ENCODE results near the gene TCIRG1.

Gene TCIRG1

DNA sequence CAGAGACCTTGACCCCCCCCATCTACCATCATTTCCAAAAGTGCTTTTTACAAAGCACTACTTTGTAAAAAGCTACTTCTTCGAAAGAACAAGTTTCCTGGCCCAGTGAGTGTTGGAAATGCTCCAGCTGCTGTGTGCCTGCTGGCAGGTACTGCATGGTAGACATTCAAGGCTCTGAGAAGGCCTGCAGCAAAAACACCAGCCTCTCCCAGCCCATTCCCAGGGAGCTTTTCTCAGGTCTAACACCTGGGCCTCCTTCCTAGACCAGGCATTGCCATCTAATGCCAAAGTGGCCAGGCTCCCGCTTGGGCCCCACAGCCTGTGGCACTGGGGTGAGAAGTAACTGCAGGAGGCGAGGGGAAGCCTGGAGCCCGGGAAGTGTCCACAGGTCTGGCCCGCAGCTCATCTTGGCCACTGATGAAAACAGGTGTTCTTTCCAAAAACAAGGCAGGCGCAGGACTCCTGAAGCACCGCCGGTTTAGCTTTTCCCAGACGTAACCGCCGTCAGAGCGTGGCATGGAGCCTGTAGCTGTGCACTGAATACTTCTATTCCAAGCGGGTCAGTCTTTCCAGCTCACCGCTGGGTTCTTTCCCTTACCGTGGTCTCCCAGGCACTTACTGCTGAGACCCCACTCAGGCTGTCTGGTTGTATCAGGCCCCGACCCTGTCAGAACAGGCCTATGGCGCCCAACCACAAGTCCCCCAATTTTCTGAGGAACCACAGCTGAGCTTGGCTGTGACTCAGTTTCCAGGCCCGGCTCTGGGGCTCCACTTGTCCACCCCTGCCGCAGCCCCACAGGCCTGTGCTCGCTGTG lies 1.2 kb upstream of the TCIRG1 start:
- DNase-seq = no peak

- no peak for DNase-seq
These were observed 553 bp upstream of the TCIRG1 start for GRCh38 chr11:68038226-68038717.

- no peak for DNase-seq
These were observed 781 bp downstream of the TCIRG1 start for GRCh38 chr11:68039526-68040086.

DNA sequence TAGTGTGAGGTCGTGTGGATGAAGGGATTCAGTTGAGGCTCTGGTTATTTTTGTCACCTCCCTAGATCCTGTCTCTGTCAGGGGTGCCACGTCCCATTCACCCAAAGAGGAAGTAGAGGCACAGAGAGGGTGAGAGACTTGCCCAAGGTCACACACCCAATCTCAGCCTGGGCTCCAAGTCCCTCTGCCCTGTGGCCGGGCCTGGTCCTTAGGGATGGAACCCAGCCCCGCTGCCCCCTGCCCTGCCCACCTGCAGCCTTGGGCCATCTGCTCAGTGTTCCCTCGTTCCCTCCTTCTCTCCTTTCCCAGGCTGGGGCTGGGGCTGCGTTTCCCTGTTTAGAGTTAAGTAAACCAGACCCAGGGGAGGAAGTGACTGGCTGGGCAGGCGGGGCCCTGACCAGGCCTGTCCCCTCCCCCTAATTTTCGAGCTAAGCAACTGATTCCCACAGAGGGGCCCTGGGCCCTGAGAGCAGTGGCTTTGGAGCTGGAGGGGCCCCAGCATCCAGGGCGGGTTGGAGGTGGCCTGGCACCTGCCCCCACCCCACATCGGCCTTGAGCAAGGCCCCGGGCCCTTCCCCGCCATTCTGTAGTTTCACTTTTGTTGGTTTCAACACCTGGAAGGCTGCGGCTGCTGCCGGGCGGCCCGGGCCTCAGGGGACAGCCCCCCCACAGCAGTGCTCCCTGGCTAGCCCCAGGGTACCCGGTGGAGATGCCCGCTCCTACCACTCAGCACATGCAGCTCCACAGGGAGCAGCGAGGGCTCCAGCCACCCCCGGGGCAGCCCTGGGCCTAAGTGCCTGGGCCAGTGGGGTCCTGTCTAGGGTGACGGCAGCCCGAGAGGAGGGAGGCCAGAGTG lies 1.5 kb downstream of the TCIRG1 start:
- no peak for DNase-seq

GRCh38 chr11:68040957-68041591 lies 2.2 kb downstream of the TCIRG1 start:
- no peak for DNase-seq

- no peak for DNase-seq
These were observed 2.9 kb downstream of the TCIRG1 start for GRCh38 chr11:68041617-68042218.

- no peak for DNase-seq
These were observed 3.6 kb downstream of the TCIRG1 start for GRCh38 chr11:68042219-68043028.

DNA sequence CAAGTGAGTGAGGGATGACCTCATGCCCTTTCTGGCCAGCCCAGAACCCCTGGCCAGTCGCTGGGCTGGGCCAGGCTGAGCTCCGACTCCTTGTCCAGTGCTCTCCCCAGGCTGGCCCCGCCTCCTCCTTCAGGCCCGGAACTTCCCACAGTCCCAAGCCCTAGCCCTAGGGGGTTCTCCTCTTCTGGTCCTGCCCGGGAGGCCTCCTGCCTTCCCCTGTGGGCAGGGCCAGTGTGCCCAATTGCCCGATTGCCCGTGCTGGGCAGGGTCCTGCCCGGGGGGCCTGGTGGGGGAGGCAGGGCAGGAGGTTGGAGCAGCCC lies 4.2 kb downstream of the TCIRG1 start:
- no peak for DNase-seq

DNA sequence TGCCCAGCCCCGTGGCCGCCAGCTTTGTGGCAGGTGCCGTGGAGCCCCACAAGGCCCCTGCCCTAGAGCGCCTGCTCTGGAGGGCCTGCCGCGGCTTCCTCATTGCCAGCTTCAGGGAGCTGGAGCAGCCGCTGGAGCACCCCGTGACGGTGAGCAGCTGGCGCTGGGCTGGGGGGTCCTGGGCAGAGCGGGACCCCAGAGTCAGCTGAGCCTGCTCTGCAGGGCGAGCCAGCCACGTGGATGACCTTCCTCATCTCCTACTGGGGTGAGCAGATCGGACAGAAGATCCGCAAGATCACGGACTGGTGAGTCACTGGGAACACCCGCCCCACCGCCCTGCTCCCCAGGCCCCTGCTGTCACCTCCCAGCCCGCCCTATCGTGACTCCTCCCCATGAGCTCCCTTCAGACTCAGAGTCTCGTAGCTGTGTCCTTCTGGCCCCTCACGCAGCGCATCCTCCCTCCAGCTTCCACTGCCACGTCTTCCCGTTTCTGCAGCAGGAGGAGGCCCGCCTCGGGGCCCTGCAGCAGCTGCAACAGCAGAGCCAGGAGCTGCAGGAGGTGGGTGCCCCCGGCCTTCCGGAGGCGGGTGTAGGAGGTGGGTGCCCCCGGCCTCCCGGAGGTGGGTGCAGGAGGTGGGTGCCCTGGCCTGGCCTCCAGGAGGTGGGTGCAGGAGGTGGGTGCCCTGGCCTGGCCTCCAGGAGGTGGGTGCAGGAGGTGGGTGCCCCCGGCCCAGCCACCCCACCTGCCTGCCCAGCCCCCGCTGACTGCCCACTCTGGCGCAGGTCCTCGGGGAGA lies 4.7 kb downstream of the TCIRG1 start:
- no peak for DNase-seq

GRCh38 chr11:68044145-68044813 lies 5.5 kb downstream of the TCIRG1 start:
- DNase-seq = no peak

DNA sequence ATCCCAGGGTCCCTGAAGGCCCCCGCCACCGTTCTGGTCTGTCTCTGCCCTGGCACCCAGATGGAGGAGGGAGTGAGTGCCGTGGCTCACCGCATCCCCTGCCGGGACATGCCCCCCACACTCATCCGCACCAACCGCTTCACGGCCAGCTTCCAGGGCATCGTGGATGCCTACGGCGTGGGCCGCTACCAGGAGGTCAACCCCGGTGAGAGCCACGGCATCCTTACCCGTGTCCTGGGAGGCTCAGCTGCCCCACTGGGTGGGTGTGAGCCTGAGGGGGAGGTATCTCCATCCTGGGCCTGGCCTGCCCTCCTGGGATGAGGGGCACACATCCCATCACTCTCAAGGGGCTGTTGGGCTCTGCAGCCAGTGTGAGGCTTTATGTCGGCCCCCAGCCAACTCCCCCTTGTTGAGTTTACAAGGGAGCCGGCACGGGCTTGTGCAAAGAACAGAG lies 6.1 kb downstream of the TCIRG1 start:
- DNase-seq = no peak

GRCh38 chr11:68047437-68048290 lies 8.8 kb downstream of the TCIRG1 start:
- no peak for DNase-seq

- DNase-seq = no peak
These were observed 10.1 kb downstream of the TCIRG1 start for GRCh38 chr11:68048681-68049508.

DNA sequence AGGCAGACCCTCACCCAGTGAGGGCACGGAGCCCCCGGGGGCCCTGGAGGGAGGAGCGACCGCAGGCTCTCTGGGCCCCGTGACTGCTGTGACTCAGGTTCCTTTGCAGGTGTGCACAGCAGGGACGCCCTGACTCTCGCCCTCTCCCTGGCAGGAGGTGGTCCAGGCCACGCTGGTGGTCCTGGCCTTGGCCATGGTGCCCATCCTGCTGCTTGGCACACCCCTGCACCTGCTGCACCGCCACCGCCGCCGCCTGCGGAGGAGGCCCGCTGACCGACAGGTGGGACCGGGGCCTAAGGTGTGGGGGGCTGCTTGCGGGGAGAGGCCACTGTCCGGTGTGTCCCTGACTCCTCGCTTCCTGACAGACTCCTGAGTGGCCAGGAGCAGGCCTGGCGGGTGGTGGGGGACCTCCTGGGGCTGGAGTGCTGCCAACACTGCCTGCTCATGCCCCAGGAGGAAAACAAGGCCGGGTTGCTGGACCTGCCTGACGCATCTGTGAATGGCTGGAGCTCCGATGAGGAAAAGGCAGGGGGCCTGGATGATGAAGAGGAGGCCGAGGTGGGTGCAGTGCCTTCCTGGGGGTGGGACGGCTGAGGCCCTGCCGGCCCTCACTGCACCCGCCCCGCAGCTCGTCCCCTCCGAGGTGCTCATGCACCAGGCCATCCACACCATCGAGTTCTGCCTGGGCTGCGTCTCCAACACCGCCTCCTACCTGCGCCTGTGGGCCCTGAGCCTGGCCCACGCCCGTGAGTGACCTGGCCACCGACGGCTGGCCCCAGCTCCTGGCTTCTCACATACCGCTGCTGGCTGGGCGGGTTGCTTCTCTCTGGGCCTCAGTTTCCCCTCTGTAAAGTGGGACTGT lies 10.9 kb downstream of the TCIRG1 start:
- DNase-seq = no peak

DNA sequence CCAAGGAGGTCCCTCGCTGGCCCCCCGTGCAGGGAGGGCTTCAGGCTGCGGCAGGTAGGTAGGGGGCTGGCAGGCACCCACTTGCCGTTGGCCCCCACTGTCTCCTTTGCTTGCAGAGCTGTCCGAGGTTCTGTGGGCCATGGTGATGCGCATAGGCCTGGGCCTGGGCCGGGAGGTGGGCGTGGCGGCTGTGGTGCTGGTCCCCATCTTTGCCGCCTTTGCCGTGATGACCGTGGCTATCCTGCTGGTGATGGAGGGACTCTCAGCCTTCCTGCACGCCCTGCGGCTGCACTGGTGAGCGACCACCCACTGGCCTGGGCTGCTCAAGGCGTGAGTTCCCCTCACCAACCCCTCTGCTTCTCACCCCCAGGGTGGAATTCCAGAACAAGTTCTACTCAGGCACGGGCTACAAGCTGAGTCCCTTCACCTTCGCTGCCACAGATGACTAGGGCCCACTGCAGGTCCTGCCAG lies 11.6 kb downstream of the TCIRG1 start:
- no peak for DNase-seq

DNA sequence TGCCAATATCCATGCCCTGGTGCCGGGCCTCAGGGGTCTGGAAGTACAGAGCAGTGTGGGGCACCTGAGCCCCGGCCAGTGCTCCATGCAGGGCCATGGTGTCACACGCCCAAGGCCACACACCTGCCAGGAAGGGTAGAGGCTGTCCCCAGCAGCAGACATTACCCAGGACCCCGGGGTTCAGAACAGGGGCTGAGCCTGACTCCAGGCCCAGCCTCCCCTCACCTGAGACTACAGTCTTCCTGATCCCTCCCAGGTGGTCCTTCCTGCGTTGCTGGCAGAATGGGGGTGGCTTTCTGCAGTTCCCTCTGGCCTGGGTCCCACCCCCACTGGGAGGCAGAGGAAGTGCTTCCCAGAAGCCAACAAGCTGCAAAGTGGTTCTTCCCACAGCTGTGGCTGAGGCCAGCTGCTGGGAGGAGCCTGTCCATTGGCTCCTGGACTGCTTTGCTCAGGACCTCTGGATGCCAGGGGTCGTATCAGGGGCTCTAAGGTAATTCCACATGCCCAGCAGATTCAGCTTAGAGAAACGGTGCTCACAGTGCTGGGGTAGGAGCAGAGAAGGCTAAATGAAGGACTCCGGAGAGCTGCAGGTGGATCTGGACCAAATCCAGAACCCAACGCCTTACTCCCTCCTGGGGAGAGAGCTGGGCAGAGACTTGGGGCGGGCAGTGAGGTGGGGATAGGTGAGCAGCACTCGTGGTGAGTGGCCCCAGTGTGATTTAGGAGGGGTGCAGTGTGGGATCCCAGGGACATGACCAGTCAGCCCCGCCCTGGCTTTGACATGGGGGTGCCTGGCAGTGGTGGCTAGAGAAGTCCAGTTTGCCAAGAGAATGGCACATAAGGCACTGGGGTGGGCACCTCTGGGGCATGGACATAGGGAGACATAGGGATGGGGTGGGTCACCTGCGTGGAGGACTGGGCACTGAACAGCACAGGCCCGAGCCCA lies 12.6 kb downstream of the TCIRG1 start:
- DNase-seq = no peak

Data from NCI-H187 treated with DMSO at 0.1 percent for 48 hours (cell line).